Nephron progenitor cell (in vitro differentiated cells): ENCODE data around the gene TP63.

ENCODE experiments used
- DNase-seq: peaks from one replicate; pipeline ENCODE4 v3.0.0; 2021
- H3K27ac Mint-ChIP-seq: 2 replicates; pipeline ENCODE4 v1.8.0; 2021; ENCODE audit warnings: mild to moderate bottlenecking, moderate library complexity, mixed read lengths
- H3K27me3 Mint-ChIP-seq: 2 replicates; pipeline ENCODE4 v1.8.0; 2021; ENCODE audit warnings: mild to moderate bottlenecking, low read depth, mixed read lengths; ENCODE audit not compliant: poor library complexity
- H3K36me3 Mint-ChIP-seq: 2 replicates; pipeline ENCODE4 v1.8.0; 2021; ENCODE audit warnings: low read depth, mixed read lengths
- H3K4me1 Mint-ChIP-seq: 2 replicates; pipeline ENCODE4 v1.8.0; 2021; ENCODE audit warnings: mixed read lengths
- H3K4me3 Mint-ChIP-seq: 2 replicates; pipeline ENCODE4 v1.8.0; 2021; ENCODE audit warnings: mild to moderate bottlenecking, moderate library complexity, mixed read lengths
- H3K9me3 Mint-ChIP-seq: 2 replicates; pipeline ENCODE4 v1.8.0; 2021; ENCODE audit warnings: mild to moderate bottlenecking, moderate library complexity, mixed read lengths
- TF ChIP-seq, protein P1 (sequence below): fragments of 200-600 bp; sonication (generic); IDR thresholded peaks from 2 replicates; pipeline ENCODE4 v1.5.0; 2021; ENCODE audit warnings: antibody characterized with exemption

The TP63 gene

GRCh38 chr3:189897406-189897805, 266.2 kb downstream of the TP63 start:
- TF ChIP-seq, protein P1, sequence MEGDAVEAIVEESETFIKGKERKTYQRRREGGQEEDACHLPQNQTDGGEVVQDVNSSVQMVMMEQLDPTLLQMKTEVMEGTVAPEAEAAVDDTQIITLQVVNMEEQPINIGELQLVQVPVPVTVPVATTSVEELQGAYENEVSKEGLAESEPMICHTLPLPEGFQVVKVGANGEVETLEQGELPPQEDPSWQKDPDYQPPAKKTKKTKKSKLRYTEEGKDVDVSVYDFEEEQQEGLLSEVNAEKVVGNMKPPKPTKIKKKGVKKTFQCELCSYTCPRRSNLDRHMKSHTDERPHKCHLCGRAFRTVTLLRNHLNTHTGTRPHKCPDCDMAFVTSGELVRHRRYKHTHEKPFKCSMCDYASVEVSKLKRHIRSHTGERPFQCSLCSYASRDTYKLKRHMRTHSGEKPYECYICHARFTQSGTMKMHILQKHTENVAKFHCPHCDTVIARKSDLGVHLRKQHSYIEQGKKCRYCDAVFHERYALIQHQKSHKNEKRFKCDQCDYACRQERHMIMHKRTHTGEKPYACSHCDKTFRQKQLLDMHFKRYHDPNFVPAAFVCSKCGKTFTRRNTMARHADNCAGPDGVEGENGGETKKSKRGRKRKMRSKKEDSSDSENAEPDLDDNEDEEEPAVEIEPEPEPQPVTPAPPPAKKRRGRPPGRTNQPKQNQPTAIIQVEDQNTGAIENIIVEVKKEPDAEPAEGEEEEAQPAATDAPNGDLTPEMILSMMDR, result no peak
- no peaks in the 10 kb centered on the region for H3K9me3 Mint-ChIP-seq

DNA sequence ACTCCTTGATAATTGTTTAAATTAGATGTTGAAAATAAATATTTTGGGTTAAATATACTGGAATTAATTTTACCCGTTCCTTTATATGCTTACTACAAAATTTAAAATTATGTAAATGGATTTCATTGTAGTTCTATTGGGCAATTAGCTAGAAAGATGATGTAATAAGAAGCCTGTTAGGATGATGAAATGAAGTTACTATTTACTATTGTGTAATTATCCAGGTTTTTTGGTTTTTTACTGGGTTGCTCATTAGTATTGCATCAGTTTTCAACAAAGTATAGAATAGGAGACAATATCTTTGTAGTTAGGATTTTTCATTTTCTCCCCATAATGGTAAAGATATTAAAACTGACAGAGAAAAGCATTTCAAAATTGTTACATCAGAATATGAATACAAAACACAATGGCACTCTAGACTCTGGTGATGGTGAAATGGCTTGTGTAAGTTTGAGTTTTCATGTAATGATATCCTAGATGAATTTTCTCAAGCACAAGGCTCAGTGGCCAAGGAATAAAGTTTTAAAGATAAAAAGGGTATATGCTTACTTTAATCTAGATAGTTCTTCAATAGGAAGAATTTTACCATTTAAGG, 267.5 kb downstream of the TP63 start:
- Mint-ChIP-seq H3K27ac (no peak overlapping the region), H3K36me3 (no peaks in the 10 kb centered on the region), H3K9me3 (no peaks in the 10 kb centered on the region), H3K4me1 (no peaks in the 10 kb centered on the region), H3K4me3 (no peak overlapping the region), H3K27me3 (peaks cover 4% of the 10 kb centered on the region)
- no peak for DNase-seq
- TF ChIP-seq, protein P1, result no peak

More at GRCh38 chr3:189897406-189897805, 266.2 kb downstream of the TP63 start:
- Mint-ChIP-seq H3K36me3 (no peaks in the 10 kb centered on the region), H3K27ac (no peak overlapping the region), H3K4me3 (no peak overlapping the region), H3K27me3 (peaks cover 4% of the 10 kb centered on the region), H3K4me1 (no peaks in the 10 kb centered on the region)
- DNase-seq, result no peak

- H3K36me3 Mint-ChIP-seq, result no peaks in the 10 kb centered on the region
- H3K27ac Mint-ChIP-seq, result no peak overlapping the region
- H3K4me3 Mint-ChIP-seq, result no peak overlapping the region
- H3K9me3 Mint-ChIP-seq, result no peaks in the 10 kb centered on the region
- TF ChIP-seq, protein P1, result no peak
- peaks cover 4% of the 10 kb centered on the region for H3K27me3 Mint-ChIP-seq
- no peak for DNase-seq
- H3K4me1 Mint-ChIP-seq, result no peaks in the 10 kb centered on the region
These were observed 268.0 kb downstream of the TP63 start for GRCh38 chr3:189899186-189899585.

DNA sequence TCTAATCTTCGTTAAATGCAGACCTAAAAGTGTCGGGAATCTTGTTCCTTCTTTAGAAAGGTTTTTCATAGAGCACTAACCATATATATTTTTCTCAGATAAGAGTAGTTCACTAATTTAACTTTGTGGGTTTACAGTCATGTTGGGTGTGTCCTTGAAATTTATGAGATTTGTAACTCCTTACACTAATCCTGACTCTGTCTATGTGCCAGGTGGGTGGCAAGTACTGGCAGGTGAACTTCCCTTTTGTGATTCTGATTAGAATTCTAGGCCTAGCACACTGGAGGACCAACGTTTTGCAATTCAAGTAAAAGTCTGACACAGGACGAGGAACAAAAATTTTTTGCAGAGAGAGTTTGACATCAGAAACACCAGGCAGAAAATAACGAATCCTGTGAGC, 269.4 kb downstream of the TP63 start:
- H3K27me3 Mint-ChIP-seq, result peaks cover 4% of the 10 kb centered on the region
- DNase-seq, result no peak
- no peaks in the 10 kb centered on the region for H3K36me3 Mint-ChIP-seq
- TF ChIP-seq, protein P1, result no peak
- no peaks in the 10 kb centered on the region for H3K9me3 Mint-ChIP-seq
- H3K27ac Mint-ChIP-seq, result no peak overlapping the region
- H3K4me1 Mint-ChIP-seq, result no peaks in the 10 kb centered on the region
- H3K4me3 Mint-ChIP-seq, result no peak overlapping the region

GRCh38 chr3:189901481-189901880, 270.3 kb downstream of the TP63 start:
- Mint-ChIP-seq H3K9me3 (no peaks in the 10 kb centered on the region), H3K27me3 (peaks cover 4% of the 10 kb centered on the region), H3K27ac (no peak overlapping the region), H3K4me3 (no peak overlapping the region), H3K36me3 (no peaks in the 10 kb centered on the region), H3K4me1 (no peaks in the 10 kb centered on the region)
- TF ChIP-seq, protein P1, result no peak
- DNase-seq, result no peak
